HG02588 (cell line): Measurements from ENCODE around the gene CD8B.
"Not testable (repeated sequence)": the region's sequence is repeated elsewhere in the genome, so short reads cannot be mapped to it uniquely, and the experiment has no call there.

Experiments used
- ATAC-seq: cut with Tn5 transposase; IDR thresholded peaks from one replicate; pipeline ENCODE4 v1.9.1; 2021; ENCODE audit warnings: mild to moderate bottlenecking, moderate library complexity; ENCODE audit not compliant: unreplicated experiment

Gene CD8B

DNA sequence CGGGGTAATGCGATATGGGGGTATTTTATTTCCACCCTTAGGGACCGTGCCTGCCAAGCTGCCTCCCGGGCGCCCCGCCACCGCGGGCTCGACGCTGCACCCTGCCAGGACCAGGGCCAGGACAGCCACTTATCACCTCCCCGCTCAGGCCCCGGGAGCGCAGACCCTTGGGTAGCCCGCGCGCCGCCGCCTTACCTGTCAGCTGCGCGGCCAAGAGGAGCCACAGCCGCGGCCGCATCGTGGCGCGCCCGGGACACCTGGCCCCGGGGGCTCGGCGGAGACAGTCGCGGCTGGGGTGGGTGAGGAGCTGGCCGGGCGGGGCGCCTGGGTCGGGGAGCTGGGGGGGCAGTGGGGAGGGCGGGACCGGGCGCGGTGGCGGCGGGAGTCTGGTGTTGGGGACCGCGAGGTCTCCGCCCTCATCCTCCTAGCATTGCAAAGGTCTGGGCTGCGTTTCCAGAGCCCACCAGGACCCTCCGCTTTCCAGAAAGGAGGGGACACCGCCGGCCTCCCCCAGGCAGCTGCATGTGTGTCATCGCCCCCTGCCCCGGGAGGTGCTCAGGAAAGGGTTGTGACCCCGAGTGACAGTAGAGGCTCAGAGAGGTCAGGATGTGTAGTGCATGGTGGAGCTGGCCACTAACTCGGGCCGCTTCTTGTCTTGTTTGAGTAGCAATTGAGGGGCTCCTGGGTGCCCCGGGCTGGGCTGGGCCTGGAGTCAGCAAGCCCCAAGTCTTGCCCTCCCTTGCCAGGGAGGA, at the start of gene CD8B:
CD8B (minus strand) TSS at position 259 of the 752 bp plus-strand sequence; CDS start at position 238, 21 bp downstream.
- ATAC-seq: not testable (repeated sequence)

- not testable (repeated sequence) for ATAC-seq
These were observed 44.2 kb upstream of the CD8B start for GRCh38 chr2:86905868-86906267.

DNA sequence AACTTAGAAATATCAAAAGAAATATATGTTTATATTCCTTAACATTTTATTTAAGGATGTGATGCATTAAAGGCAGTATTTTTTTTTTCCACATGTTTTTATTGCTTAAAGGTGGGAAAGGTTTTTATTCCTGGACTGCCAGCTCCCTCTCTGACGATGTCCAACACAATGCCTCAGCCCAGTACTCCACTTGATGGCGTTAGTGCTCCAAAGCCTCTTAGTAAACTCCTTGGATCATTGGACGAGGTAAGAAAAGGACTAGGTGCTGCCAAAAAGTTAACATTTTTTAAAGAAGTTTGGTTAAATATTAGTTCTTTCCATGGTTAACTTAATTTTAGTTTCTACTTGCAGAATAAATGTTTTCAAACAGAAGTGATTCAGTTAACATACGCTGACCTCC, 39.0 kb upstream of the CD8B start:
- not testable (repeated sequence) for ATAC-seq

DNA sequence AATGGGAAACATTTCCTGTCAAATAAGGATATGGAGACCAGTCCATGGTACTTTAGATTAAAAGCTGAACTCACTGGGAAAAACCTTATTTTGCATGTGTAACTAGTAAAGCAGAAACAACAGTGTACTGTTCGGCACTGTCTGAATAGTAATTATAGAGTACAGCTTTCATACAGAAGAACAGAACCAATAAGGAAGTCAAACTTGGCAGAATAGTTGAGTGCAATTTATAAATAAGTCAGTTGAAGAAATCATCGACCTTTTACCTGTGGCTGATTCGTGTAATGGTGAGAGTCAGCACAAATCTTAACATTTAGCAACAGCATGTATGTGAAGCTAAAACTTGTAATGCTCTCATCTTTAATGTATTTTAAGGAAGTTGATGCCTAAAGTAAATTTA, 24.3 kb upstream of the CD8B start:
- ATAC-seq: not testable (repeated sequence)

- ATAC-seq: not testable (repeated sequence)
These were observed 21.2 kb upstream of the CD8B start for GRCh38 chr2:86882865-86883264.

- not testable (repeated sequence) for ATAC-seq
These were observed 20.5 kb upstream of the CD8B start for GRCh38 chr2:86882118-86882665.

DNA sequence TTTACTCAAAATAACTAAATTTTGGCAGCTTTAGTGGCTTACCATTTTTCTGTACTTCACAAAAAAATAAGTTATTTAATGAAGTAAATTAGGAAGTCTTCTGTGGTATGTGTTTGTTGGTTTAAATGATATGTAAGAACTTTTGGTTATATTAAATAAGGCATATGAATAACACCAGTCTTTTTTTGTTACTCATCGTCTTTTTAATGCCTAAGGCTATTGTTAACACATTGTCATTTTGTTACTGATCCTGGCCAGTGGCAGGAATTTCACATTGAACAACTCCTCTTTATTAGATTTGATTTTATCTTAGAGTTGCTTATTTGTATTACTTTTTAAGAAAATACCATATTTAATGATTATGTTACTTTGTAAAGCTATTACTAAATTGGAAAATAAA, 17.3 kb upstream of the CD8B start:
- not testable (repeated sequence) for ATAC-seq

DNA sequence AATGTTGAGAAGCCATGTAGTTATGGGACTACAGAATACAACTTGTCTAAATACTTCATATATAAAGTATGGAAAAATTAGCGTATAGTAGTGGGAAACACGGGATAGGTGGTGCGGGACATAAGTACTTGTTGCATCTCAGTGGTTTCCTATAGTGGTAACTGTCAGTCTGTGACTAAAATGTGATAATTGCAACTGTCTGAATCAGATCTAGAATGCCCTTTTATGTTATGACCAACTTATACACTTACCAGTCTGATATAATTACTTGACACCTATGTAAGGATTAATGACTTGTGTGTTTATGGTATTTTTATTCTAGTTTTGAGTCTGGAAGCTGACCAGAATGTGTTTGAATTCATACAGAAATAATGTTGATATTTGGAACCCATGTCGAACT, 9.3 kb upstream of the CD8B start:
- ATAC-seq: not testable (repeated sequence)

DNA sequence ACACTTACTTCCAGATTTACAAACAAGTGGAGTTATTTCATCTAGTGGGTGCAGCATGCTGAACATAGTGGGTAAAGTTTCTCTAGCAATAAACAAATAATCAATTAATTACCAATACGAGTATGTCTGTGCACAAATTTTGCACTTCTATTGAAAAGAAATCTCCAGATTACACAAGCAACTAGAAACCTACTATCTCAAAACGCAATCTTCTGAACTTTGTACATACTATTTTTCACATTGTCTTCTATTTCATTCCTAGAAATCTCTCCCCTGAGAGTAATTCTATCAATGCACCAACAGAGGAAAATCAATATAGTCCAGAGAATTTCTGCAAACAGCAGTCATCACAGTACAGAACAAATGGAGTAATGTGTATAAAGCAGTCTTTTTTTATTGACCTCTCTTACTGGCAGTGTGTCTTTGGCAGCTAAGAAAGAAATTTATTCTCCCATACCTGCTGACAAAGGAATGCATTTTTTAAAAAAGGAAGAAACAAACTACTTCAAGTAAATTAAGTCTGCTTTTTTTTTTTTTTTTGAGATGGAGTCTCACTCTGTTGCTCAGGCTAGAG, 7.3 kb upstream of the CD8B start:
- ATAC-seq: not testable (repeated sequence)

DNA sequence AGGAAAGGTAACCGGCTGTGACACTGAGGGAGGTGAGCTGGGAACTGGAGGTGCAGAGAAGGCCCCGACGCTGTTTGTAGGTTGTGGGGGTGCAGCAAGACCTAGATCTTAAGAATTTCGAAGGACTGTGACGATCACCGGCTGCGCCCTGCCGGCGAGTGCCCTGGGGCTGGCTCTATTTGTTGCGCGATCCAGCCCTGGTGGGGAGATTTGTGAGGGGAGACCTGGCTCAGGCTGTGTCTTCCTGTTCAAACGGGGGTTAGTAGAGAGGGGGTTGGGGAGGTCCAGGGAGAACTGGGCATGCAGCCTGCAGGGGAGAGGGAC, 656 bp upstream of the CD8B start:
- not testable (repeated sequence) for ATAC-seq

- not testable (repeated sequence) for ATAC-seq
These were observed 511 bp downstream of the CD8B start for GRCh38 chr2:86861175-86861574.

- not testable (repeated sequence) for ATAC-seq
These were observed 1.1 kb downstream of the CD8B start for GRCh38 chr2:86860573-86860972.

GRCh38 chr2:86857688-86858087, 4.0 kb downstream of the CD8B start:
- not testable (repeated sequence) for ATAC-seq

GRCh38 chr2:86856498-86856897, 5.2 kb downstream of the CD8B start:
- not testable (repeated sequence) for ATAC-seq

DNA sequence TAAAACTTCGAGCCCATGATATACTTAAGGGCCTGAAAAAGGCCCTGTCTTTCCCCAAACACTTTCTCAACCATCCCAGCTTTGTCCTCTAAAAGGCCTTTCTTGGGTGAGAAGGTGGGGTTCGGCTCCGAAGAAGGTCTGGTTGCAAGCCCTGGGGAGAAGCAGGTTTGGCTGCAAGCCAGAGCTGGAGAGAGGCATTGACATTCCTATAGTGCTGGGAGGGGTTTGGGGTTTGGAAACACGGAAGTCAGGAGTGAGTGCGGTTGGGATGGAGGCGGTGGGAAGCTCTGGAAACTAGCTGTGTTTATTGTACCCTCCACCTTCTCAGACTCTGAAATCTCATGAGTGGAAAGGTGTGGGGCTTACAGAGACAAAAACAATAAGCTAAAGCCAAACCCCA, 5.7 kb downstream of the CD8B start:
- not testable (repeated sequence) for ATAC-seq

DNA sequence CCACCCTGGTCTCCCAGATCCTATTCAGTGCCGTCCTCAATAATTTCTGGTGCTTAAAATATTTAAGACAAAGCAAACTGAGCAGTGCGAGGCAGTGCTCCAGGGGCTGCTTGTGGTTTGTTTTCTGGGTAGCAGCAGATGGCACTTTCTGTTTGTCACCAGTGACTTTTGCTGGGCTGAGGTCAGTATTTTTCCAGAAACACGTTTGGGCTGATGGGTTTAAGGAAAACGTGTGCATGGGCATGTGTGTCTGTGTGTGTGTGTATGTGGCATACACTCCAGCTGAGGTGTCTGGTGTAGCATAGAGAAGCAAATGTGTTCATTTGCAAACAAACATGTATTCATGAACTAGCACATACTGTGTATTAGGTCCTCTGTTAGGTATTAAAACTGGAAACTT, 10.1 kb downstream of the CD8B start:
- not testable (repeated sequence) for ATAC-seq

DNA sequence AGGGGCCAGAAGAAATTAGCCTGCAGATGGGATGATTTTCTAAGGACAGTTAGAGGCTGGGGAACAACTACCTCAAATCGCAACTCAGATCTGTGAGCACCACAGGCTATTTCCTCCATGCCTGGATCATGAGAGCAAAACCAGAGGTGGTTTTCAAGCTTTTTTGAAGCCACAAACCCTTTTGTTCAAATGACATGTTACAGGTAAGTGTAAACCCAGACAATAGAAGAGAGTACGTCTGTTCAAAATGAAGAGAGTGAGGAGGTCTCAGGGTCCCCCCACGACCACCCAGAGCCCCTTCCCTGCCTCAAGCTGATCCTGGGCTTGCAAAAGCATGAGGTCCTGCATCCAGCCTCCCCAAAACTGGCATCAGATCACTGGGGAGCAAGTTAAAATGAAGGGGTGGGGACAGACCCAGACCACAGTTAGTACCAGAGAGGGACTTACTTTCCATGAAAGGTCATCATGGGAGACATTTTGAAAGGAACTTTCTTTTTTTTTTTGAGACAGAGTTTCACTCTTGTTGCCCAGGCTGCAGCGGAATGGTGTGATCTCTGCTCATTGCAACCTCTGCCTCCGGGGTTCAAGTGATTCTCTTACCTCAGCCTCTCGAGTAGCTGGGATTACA, 19.0 kb downstream of the CD8B start:
- ATAC-seq: not testable (repeated sequence)

GRCh38 chr2:86841330-86841729, 20.4 kb downstream of the CD8B start:
- not testable (repeated sequence) for ATAC-seq

- ATAC-seq: not testable (repeated sequence)
These were observed 21.7 kb downstream of the CD8B start for GRCh38 chr2:86839871-86840548.

DNA sequence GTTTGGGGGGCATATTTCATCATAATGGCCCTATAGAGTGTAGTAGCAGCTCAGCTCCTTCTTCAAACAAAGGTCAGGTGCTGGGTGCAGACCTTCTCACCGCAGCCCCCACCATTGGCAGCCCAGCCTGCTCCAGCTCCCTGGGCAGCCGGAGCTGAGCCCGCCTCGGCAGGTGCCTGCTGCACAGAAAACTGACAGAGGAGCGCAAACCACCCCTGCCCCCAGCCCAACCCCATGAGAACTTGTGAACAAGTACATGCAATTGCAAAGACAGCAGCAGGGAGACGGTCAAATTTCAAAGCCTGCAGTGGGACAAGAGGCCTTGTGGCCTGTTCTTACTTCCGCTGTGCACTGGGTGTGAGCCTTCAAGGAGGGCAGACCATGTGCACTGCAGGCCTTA, 22.2 kb downstream of the CD8B start:
- ATAC-seq: not testable (repeated sequence)

- ATAC-seq: not testable (repeated sequence)
These were observed 24.0 kb downstream of the CD8B start for GRCh38 chr2:86837714-86838113.
